SU-DHL-6 (cell line): Measurements from ENCODE around the gene INPP4B.

Source experiments
- EZH2phosphoT487 ChIP-seq: fragments of 200-600 bp; sonication (generic), shearing (Covaris generic); conservative IDR thresholded peaks from 2 replicates; pipeline ENCODE4 v1.6.1; 2018; ENCODE audit warnings: mild to moderate bottlenecking, antibody characterized with exemption, low read length, moderate library complexity, mixed read lengths
- TF ChIP-seq, protein P1 (sequence below): fragments of 200-600 bp; sonication (generic); IDR thresholded peaks from one replicate; pipeline ENCODE4 v1.5.1; 2017; ENCODE audit warnings: antibody characterized with exemption, mild to moderate bottlenecking, low read length, moderate library complexity; ENCODE audit not compliant: insufficient read depth, poor library complexity, severe bottlenecking

DNA sequence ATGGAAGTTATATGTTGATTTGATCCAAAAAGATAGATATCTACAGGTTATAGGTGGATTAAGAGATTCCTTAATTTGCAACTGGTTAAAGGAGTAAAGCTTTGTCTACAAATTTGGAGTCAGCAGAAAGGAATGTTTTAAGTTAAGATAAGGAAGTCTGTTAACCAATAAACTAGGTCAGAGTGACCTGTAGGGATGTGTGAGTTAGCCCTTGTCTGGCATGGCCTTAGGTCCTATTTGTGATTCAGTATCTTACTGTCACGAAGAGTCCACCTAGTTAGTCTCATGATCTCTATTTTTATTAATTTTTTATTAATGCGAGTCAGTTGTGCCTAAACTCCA, 230.8 kb downstream of the INPP4B start:
- TF ChIP-seq, protein P1, sequence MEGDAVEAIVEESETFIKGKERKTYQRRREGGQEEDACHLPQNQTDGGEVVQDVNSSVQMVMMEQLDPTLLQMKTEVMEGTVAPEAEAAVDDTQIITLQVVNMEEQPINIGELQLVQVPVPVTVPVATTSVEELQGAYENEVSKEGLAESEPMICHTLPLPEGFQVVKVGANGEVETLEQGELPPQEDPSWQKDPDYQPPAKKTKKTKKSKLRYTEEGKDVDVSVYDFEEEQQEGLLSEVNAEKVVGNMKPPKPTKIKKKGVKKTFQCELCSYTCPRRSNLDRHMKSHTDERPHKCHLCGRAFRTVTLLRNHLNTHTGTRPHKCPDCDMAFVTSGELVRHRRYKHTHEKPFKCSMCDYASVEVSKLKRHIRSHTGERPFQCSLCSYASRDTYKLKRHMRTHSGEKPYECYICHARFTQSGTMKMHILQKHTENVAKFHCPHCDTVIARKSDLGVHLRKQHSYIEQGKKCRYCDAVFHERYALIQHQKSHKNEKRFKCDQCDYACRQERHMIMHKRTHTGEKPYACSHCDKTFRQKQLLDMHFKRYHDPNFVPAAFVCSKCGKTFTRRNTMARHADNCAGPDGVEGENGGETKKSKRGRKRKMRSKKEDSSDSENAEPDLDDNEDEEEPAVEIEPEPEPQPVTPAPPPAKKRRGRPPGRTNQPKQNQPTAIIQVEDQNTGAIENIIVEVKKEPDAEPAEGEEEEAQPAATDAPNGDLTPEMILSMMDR, result no peak
- TF ChIP-seq EZH2phosphoT487, result no peak
